HPDE6-E6E7 (cell line): ENCODE data around the gene PICALM.

ENCODE experiments used
- DNase-seq: peaks from one replicate; pipeline ENCODE4 v3.0.0; 2011; ENCODE audit warnings: missing footprints; ENCODE audit errors: extremely low spot score

Gene PICALM

DNA sequence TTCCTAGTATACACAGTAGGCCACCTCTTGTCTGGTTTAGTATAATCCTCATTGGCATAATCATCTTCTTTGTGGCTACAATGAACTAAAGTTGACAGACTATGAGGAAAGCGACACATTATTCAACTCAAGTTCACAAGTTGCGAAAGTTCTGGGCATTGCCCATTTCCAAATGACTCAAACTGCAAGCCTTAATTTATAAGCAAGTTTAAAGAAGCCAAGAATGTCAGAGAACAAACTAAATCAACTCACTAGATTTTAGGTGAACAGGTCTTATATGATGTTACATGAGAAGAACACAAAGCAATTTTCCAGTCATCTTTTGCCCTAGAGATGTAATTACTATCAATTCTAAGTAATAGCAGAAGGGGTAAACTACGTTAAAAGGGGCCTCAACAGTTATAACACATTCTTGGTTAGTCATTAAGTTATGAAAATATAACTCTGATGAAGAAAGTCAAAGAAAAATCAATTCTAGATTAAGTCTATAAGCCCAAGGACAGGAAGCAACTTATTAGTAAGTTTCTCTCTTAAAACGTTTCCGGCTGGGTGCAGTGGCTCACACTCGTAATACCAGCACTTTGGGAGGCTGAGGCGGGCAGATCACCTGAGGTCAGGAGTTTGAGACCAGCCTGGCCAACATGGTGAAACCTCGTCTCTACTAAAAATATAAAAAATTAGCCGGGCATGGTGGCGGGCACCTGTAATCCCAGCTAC lies 21.5 kb downstream of the PICALM start:
- DNase-seq, result no peak

DNA sequence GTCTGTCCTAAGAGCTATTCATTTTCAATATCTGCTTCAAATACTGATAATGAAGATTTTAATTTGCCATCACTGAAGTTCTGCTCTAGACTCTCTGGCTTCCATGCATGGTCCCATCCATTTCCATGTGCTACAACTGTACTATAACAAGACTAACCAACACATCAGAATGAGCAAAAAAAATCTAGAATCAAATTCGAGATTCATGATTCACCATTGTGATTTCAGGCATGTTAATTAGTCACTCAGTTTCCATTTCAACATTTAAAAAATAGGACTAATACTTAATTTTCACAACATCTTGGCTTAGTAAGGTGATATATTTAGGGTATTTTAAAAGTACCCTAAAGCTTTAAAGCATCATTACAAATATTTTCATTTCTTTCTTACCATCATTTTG lies 22.8 kb downstream of the PICALM start:
- DNase-seq, result no peak

DNA sequence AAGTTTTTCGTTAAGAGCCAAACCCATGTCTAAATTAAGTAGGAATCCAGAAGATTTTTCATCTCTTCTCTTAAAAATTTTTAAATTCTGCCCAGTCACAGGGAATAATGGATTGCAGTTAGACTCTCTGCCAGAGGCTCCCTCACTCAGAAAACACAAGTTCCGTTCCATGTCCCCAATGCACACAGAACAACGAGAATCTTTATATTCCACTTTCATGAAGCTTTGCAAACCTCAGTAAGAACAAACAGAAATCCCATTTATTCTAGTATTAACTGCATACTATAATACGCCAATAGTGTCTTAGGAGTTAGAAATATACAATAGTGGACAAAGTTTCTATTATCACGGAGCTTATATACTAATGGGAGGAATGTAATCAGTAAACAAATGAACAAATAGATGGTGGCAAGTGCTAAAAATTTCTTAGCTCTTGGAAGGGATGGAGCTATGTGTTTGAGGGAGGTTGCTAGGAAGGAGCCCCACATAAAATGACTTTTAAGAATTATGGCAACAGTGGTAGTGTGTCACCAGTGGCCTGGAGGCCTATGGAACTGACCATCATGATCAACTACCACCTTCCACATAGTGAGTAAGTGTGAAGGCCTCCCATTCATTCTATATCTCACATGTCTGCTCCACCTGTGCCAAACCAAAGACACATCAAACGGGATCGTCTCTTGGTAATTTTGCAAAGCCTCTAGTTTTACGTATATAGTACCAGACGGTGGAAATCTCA lies 24.9 kb downstream of the PICALM start:
- no peak for DNase-seq

DNA sequence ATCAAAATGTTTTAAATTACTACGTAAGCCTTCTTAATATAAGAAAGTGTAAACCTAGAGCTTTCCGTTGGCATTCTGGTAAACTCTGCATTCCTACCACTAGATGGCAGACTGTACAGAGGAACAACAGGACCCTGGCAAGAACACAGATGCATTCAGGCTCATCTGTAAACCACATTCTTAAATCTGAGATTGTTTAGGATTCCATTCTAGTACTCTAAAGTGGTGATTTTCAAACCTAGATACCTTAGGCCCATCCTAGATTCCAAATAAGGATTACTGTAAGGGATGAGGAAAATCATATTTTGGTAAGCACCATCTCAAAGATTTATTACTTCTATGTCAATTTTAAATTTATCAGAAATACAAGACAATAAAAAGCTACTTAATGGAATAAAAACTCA lies 26.9 kb downstream of the PICALM start:
- peak; percentile 27 for DNase-seq

DNA sequence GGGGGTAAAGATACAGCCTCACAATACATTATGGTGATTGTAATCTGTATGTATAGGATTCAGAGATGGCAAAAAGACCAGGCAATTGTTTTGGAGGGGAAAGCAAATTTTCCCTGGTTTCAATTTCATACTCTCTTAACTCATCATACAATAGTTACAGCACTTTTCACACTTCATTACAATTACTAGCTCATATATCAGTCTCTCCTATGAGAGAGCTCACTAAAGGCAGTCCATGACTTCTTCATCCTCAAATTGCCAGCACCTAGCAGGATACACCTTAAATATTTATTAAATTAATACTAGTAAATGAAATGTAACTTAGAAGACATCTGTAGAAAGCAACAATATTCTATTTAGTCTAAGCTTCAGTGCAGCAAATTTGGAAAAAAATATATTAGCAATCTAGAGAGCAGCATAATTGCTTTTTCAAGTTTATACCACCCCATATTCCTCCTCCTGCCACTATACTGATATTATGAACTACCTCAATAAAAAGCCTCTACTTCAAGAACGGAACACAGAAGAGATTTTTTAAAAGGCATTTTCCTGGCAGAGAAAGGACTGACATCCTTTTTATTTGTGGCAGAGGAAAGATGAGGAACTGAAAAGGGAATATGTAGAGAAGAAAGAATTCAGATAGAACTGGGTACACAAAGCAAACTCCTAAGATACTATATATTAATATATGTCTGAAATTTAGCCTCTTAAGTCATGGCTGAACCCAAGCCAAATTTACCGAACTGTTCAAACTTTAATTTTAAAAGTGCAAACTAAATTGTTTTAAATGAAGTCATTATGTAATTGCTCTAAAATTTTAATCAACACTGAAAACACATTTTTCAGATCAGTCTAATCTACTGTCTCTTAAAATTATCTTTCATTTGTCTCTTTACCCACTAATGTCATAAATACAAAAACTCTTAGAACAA lies 27.7 kb downstream of the PICALM start:
- DNase-seq, result no peak

DNA sequence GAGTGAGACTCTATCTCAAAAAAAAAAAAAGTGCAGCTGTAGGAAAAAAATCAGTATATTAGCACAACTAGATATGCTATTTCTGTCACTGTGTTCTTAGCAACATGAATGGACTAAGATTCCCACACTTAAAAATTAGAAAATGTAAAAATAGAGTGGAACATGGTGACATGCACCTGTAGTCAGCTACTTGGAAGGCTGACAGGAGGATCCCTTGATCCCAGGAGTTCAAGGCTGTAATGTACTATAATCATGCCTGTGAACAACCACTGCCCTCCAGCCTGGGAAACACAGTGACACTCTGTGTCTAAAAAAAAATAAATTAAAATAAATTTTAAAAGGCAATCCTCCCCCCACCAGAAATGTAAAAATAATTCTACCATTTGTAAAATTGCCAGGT lies 29.8 kb downstream of the PICALM start:
- no peak for DNase-seq

DNA sequence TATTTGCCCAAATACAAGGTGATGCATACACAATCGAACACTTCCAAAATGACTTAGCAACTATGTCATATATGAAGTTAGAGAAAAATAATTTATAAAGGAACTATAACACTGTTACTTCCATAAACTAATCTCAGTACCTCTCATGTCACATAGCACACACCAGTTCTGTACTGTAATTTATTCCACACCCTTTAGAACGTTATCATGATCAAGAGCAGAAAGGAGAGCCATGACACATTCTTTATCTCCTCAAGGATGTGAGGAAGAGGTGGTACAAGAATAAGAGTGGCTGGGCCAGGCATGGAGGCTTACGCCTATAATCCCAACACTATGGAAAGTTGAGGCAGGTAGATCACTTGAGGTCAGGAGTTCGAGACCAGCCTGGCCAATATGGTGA lies 31.1 kb downstream of the PICALM start:
- DNase-seq, result no peak

DNA sequence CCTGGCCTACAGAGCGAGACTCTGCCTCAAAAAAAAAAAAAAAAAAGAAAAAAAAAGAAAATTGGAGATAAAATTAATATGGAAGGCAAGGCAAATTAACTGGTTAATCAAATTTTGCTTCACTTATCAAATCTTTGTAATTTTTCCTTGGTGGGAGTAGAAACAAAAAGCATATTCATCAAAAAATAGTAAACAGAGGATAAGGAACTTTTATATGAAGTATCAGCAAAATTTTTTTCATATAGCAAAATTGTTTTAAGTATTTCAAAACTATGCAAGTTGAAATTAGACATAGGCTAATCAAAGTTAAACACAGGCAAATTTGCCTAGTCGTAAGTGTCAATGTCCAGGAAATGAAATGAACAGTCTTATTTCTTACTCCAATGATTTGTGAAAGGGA lies 33.0 kb downstream of the PICALM start:
- no peak for DNase-seq

DNA sequence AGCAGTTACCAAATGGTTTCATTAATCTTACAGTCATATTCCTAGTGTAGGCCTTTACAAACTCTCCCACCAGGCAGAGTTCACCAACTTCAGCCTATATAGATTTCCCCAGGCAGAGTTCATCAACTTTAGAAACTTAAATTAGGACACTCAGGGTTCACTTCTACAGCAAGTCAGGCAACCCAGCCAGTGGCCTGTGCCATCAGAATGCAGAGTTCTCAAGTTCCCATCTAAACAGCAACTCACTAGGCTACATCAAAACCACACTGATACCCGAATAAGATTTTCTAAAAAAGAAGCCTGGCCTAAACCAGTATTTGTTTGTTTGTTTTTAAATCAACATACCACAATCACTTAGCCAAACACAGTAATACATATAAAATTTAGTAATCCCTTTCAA lies 33.7 kb downstream of the PICALM start:
- no peak for DNase-seq

DNA sequence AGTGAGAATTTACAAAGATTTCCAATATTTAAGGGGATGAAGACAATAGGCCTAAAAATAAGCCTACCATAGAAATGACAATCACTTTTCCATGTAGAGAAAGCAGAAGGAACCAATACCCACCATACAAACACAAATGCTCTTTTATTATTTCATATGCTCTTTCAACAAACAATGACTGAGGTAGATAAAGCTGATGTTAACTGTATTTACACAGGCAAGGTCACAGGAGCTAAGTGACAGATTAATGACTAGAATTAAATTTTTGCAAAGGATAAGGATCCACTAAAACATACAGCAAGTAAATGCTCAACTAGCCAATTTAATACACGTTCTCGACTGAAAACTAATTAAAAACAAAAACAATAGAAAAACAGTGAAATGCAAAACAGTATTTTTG lies 34.2 kb downstream of the PICALM start:
- DNase-seq, result no peak

DNA sequence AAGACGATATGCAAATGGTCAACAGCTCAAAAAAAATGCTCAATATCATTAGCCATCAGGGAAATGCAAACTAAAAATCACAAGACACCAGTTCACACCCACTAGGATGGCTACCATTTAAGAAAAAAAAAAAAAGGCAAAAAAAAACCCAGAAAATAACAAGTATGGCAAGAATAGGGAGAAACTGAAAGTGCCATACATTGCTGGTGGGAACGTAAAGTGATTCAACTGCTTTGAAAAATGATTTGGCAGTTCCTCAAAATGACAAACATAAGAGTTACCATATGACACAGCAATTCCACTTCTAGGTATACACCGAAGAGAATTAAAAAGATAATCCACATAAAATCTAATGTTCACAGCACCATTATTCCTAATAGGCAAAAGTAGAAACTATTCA lies 47.5 kb downstream of the PICALM start:
- DNase-seq, result no peak

DNA sequence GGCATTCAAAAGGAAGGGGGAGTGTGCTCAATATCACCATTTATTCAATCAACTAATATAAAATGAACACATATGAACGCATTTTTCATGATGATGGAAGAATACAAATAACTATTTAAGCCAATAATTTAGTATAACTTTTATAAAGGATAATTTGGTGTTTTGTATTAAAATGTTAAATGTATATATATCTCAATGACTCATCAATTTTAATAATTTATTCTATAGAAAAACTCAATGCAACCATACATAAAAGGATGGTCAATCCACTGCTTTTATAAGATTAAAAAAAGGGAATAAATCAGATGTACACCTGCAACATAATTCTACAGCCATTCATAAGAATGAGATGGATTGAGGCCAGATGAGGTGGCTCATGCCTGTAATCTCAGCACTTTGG lies 50.6 kb downstream of the PICALM start:
- no peak for DNase-seq

DNA sequence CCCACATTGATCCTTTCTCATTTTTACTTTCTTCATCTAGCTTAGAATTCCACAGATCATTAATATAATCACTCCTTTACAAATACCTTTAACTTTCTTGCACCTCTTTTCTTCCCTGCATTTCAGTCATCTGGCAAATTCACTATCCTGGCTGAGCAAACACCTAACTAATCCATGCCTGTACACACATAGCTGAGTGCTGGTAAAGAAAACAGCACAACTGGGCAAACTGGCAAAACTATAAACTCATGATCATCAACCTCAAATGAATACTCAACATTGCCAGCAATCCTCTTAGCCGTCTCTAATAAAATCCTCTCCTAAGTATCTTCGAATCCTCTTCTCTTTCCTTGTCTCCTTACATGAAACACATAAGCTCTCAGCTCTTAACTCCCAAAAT lies 52.4 kb downstream of the PICALM start:
- DNase-seq, result no peak

DNA sequence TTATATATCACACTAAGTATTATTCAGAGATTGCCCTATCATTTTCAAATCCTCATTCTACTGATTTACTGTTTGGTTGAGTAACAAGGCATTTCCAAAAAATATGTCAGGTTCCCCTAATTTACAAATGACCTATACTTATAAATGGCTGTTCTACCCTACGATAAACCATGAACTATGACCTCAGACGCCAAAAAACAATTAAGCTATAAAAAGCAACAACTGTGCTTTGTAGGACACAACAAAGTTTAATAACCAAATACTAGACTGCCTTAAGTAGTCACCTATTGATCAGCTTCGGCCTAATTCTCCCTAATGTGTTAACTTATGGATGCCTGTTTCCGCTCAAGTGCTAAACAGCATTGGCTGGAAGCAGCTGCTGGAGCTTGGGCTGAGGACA lies 53.2 kb downstream of the PICALM start:
- DNase-seq, result no peak

DNA sequence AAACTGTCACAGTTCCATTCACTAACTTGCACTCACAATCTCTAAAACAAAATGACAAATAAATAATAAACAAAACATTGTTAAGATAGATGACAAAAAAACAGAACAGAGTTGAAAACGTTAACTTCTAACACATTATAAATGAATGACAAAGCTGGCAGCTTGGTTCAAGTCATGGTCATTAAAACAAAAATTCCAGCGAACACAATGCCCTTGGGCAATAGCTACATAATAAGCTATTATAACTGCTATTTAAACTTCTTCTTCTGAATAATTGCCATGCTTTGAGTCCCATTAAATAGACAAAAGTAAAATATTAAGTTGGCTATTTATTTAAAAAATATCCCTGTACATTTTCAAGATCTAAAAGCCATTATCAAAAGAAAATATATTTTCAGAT lies 54.7 kb downstream of the PICALM start:
- no peak for DNase-seq

DNA sequence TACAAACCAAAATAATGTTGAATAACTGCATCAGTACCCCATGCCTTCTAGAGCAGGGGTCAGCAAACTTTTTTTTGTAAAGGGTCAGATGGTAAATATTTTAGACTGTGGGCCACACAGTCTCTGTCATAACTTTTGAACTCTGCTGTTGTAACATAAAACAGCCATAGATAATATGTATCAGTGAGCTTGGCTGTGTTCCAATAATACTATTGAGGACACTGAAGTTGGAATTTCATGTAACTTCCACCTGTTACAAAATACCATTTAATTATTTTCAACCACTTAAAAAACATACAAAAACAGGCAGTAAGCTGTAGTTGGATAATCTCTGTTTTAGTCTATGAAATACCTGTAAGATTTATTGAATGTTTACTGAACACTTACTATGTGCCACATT lies 55.2 kb downstream of the PICALM start:
- DNase-seq, result no peak

DNA sequence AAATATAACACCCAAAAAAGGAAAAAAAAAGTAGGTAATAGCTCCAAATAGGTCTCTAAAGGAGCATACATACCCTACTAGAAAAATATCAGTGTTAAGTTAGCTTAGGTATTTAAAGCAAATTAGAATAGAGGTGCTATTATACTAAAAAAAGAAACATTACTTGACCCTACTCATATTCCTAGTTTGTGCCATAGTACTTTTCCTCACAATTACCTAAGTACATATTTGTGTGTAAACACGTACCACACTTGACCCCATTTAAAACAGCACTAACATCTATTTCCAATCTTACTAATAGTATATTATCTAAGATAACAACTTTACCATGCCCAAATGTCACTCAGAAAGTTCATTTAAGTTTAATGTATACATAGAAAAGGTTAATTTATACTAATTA lies 57.7 kb downstream of the PICALM start:
- no peak for DNase-seq

DNA sequence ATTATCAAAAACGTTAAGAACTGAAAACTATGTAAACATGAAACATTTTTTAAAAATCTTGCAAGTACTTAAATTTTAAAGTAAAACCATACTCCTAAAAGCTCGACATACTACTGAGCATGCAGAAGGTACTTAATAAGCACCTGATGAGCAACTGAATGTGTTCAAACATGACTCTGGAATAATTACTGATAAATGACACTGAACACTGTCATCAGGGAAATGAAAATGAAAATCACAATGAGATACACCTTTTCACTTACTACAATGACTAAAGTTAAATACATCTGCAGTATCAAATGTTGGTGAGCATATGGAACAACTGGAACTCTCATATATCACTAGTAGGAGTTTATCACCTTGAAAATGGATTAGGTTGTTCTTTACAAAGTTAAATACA lies 65.2 kb downstream of the PICALM start:
- DNase-seq, result no peak

DNA sequence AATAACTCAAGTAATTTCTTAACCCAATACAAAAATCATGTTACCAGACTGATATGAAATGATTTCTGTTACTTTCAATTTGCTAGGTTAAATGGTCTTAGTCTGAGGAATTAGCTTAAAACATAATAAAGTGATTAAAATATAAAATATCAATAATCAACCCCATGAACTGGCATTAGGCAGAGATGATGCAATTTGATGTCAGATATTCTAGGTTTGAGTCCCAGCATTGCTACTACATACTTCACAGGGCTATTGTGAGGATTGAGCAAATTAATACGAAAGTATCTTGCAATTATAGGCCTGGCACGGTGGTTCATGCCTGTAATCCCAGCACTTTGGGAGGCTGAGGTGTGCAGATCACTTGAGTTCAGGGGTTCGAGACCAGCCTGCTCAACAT lies 66.5 kb downstream of the PICALM start:
- DNase-seq, result no peak

DNA sequence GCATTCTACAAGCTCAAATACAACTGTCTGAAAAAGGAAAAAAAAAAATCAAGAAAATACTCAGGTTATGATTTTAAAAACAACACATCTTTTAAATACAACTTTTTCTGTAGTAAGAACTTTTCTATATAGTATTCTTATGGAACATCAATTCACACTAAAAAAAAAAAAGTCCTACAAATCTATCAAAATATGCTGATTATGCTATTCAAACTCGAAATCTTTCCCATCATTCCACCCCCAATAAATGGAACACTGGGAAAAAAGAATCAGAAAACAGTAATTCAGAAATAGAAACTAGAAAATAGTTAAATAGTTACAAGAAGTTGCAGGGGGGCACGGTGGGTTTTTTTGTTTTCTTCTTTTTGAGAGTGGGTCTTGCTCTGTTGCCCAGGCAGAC lies 77.4 kb downstream of the PICALM start:
- DNase-seq, result no peak

DNA sequence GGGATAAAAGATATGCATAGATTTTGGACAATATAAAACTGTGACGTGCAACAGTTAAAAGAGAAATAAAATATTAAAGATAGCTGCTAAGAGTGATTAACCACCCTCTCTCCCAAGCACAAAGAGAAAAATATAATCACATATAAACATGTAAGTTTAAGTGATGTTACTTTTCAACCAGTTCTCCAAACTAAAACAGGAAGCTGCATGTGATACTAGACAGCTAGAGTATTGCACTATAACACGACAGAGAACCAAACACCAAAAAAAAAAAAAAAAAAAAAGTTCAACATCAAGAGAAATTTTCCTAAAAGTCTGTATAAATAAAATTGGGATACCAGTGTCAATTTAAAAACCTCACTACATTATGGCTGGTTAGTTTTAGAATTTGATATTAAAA lies 79.1 kb downstream of the PICALM start:
- no peak for DNase-seq

DNA sequence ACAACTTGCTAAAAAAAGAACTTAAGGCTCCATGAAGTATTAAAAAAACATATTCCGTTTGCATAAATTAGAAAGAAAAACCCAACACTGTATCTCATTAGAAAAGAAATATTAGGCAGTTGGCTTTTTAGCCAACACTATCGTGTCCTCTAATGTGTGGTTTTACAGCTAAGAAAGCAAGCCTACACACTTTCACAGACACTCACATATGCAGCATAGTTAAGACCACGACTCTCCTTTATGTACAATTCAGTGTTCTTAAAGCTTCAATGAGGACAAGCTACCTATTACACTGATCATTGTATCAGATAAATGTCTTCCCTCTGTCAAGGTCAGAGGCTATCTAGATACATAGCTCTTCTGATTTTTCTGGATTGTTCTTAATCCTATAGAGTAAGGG lies 80.1 kb downstream of the PICALM start:
- no peak for DNase-seq

DNA sequence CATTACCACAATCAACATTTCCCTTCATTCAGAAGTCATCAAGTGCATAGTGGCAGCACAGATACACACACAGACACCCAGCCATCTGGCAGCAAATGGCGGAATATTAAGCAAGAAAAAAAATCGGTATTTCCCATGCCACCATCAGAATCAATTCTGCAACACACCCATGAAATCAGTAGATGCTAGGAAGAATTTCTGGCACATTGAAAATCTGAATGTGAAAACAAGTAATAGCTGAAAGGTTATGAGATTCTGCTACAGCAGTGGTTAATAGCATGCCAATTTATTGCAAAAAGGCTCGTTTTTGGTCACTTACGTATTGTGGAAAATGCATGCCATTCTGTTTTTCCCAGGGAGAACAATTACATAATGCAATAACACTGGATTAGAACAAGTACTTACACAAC lies 91.1 kb downstream of the PICALM start:
- DNase-seq, result no peak
